ENCODE results near the gene SRD5A2.

SRD5A2 gene

DNA sequence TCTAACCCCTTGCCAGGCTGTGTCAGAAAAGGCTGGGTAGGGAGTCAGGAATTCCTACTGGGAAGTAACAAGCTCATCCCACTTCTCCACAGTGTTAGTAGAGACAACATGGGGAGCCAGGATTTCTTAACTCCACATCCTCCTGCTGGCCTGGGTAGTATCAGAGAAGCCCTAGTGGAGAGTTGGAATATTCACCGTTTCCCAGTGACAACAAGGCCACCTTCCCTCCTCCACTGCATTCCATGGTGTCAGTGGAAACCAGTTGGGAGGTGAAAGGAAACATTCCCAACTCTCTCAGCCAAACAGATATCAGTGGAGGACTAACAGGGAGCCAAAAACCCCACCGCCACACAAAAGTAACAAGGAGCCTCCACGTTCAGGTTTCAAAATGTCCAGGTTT is 41.2 kb downstream of the SRD5A2 start:
- CTCF ChIA-PET = no interaction called here

DNA sequence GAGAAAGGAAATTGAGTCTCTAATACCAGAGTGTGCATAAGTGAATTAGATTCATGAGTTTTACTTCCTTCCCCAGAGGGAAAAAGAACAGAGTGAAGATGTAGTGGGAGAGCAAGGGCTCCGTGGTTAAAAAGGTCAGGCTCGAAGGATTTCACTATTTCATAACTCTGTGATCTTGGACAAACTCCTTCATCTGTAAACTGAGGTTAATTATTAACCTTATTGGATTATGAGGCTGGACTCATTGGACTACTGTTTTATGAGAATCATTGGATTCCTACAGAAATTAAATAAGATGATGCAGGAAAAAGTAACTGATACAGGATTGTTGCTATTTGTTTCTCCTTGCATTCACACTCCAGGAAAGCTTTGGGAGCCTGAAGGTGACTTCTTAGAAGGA is 45.0 kb downstream of the SRD5A2 start:
- ChIA-PET POLR2A (no interaction called here), CTCF (interaction anchor here (2.5 kb wide), 1 partner anchor 13 kb away, joined by 10 read pairs; no protein-coding TSS in a partner anchor)
- DNase-seq (ENCODE audit: extremely low spot score) = no peak
- TF ChIP-seq, protein P1, sequence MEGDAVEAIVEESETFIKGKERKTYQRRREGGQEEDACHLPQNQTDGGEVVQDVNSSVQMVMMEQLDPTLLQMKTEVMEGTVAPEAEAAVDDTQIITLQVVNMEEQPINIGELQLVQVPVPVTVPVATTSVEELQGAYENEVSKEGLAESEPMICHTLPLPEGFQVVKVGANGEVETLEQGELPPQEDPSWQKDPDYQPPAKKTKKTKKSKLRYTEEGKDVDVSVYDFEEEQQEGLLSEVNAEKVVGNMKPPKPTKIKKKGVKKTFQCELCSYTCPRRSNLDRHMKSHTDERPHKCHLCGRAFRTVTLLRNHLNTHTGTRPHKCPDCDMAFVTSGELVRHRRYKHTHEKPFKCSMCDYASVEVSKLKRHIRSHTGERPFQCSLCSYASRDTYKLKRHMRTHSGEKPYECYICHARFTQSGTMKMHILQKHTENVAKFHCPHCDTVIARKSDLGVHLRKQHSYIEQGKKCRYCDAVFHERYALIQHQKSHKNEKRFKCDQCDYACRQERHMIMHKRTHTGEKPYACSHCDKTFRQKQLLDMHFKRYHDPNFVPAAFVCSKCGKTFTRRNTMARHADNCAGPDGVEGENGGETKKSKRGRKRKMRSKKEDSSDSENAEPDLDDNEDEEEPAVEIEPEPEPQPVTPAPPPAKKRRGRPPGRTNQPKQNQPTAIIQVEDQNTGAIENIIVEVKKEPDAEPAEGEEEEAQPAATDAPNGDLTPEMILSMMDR (IDR thresholded peaks at IDR 0.05; ENCODE audit: control extremely low read depth, extremely low read depth, low read depth, missing control alignments) = no peak

More for the DNA sequence above, 41.2 kb downstream of the SRD5A2 start:
- no peak for DNase-seq (ENCODE audit: extremely low spot score)
- TF ChIP-seq, protein P1 (IDR thresholded peaks at IDR 0.05; ENCODE audit: control extremely low read depth, extremely low read depth, low read depth, missing control alignments) = no peak
- POLR2A ChIA-PET = no interaction called here

DNA sequence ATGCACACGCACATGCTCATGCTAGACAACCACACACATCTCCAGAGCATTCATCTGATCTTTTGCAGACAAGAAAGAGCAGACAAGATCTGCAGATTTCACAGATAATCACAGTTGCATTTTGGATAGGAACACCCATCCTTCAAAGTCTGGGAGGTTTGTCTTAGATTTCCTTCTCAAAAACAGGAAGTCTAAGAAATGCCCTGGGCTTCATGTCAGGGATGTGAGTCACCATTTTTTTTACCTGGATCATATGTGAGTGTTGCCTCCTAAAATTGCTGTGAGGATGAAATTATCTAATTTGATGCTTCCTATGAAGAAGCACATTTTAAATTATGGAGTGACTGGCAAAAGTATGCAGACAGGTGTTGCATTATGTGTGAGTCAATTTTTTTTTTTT is 46.1 kb downstream of the SRD5A2 start:
- TF ChIP-seq, protein P1 (IDR thresholded peaks at IDR 0.05; ENCODE audit: control extremely low read depth, extremely low read depth, low read depth, missing control alignments) = no peak
- no peak for DNase-seq (ENCODE audit: extremely low spot score)
- CTCF ChIA-PET = interaction anchor here (1.3 kb wide), 1 partner anchor 12 kb away, joined by 9 read pairs; no protein-coding TSS in a partner anchor
- POLR2A ChIA-PET = no interaction called here

DNA sequence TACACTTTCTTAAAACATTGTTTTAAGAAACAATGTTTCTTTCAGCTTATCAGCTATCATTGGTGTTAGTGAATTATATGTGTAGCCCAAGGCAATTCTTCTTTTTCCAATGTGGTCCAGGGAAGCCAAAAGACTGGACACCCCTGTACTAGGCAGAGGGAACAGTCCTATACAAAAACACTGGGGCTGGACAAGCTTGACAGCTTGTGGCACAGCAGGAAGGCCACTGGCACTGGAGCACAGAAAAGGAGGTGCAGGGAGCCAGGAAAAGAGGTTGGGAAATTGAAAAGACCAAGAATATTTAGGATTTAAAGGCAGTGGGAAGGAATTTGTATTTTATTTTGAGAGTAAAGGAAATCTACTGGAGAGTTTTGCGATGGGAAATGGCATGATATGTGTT is 47.7 kb downstream of the SRD5A2 start:
- ChIA-PET CTCF (interaction anchor here (2.3 kb wide), 1 partner anchor 10 kb away, joined by 12 read pairs; no protein-coding TSS in a partner anchor), POLR2A (no interaction called here)
- DNase-seq (ENCODE audit: extremely low spot score) = no peak
- TF ChIP-seq, protein P1 (IDR thresholded peaks at IDR 0.05; ENCODE audit: control extremely low read depth, extremely low read depth, low read depth, missing control alignments) = no peak

DNA sequence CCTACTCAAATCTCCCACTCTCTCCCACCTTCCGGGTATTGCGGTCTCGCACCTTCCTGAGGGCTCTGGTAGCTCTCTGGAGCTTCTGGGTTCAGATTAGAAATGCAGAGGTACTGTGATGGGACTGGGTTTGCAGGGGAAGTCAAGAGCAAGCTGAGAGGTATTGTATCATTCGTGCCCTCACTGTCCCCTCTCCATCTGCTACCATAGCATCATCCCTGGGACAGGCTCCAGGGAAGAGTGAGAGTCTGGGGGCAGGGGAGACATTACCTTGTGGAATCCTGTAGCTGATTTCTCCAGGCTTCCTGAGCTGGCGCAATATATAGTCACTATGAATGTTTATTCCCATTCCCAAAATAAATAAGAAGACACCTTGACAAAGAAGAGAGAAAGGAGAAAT is 49.6 kb downstream of the SRD5A2 start:
- TF ChIP-seq, protein P1 (IDR thresholded peaks at IDR 0.05; ENCODE audit: control extremely low read depth, extremely low read depth, low read depth, missing control alignments) = no peak
- ChIA-PET POLR2A (no interaction called here), CTCF (interaction anchor here (2.3 kb wide), 1 partner anchor 8 kb away, joined by 12 read pairs; no protein-coding TSS in a partner anchor)
- DNase-seq (ENCODE audit: extremely low spot score) = no peak

DNA sequence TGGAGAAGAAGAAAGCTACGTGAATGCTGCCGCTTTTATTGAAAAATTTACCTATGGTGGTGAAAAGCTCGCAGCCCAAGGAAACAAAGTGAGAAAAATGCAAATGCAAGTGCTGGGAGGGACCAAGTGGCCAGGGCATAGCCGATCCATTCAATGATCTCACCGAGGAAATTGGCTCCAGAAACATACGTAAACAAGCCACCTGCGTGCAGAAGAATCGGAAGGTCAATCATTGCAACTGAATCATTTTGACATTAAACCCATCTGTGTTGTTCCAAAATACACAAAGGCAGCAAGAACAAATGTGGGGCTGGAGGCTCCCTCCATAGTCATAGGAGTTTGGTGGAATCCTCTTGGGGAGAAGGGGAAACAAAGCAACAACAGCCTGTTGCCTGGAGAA is 51.5 kb downstream of the SRD5A2 start:
- no peak for DNase-seq (ENCODE audit: extremely low spot score)
- TF ChIP-seq, protein P1 (IDR thresholded peaks at IDR 0.05; ENCODE audit: control extremely low read depth, extremely low read depth, low read depth, missing control alignments) = no peak
- POLR2A ChIA-PET = no interaction called here
- CTCF ChIA-PET = interaction anchor here (0.6 to 1.5 kb wide), 2 partner anchors 227 to 817 kb away, joined by 3 to 4 read pairs; no protein-coding TSS in a partner anchor

All from GM10248 (cell line).